NCI-H1694 treated with DMSO at 0.1 percent for 48 hours (cell line): Measurements from ENCODE around the gene CREB3L2.

Experiments used
- DNase-seq: peaks from one replicate; lab custom pipeline; 2025; lab: John Stamatoyannopoulos, UW

CREB3L2 gene

GRCh38 chr7:138009350-138009653, 7.4 kb upstream of the CREB3L2 start:
- no peak for DNase-seq

DNA sequence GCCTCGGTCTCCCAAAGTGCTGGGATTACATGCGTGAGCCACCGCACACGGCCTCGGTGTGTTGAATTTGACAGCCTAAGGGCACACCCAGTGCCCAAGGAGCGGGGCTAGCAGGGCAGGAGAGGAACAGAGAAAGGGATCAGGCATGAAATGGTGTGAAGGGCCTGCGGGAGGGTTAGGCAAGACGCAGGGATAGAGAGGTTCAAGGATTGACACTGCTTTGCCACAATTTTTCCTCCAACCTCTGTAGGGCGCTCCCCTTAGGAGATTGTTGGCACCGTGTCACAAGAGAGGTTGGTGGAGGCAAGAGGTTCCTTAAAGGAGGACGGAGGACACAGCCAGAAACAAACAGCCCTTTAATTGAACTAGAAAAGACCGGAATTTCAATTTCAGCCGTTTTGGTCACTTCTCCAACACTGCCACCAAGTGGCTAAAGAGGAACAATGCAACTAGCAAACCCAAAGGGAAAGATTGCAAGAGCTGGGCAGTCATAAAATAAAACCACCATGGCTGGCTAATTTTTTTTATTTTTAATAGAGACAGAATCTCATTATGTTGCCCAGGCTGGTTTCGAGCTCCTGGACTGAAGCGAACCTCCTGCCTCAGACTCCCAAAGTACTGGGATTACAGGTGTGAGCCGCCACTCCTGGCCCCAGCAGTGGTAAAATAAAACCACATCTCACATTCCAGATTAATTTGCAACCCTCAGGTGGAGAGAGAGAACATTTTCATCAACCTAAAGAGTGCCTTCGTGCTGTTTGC, 6.9 kb upstream of the CREB3L2 start:
- DNase-seq, result peak; percentile 24

DNA sequence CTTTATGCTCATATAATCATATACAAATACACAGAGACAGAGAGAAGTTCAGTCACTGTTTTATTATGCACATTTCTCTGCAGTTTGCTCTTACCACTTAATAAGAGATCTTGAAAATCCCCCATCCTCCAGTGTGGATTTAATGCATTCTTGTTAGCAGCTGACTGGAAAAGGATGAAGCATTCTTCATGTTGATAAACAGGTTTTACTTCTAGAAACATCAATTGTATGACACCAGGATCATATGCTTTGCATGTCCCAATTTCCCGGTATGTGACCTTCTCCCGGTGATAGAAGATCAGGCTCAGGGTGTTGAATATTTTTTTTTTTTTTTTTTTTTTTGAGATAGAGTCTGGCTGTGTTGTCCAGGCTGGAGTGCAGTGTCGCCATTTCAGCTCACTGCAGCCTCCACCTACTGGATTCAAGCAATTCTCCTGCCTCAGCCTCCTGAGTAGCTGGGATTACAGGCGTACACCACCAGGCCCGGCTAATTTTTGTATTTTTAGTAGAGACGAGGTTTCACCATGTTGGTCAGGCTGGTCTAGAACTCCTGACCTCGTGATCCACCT, 6.2 kb upstream of the CREB3L2 start:
- no peak for DNase-seq

DNA sequence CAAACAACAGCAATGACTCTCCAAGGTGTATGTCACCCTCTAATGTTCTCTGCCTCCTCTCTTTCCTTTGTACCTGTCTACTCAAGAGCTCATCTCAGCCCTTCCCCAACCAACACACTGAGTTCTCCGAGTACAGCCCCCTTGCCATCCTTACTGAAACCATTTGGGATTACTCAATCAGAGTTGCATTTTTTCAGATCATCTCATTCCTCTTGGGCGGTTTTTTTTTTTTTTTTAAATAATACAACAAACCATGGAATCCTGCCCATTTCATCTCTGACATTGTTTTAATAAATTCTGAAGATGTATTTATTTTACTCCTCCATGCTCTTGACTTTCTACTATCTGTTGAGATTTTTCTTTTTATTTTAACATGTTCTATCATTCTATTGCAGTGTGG, 4.2 kb upstream of the CREB3L2 start:
- DNase-seq, result no peak

GRCh38 chr7:138004936-138005335, 3.0 kb upstream of the CREB3L2 start:
- no peak for DNase-seq

DNA sequence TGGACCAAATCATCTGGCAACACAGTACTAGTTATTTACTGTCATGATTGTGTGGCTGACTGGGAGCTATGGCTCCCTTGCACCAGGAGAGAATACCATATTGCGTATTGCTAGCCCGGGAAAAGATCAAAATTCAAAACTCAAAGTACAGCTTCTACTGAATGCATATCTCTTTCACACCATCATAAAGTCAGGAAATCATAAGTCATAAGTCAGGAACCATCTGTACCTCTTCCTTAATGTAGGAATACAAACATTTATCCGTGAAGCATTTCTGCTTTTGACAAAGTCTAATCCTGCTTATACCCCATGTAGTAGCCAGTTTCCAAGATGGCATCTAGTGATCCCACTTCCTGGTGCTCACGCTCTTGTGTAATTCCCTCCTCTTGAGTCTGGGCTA, 2.2 kb upstream of the CREB3L2 start:
- no peak for DNase-seq

GRCh38 chr7:138002828-138003189, 923 bp upstream of the CREB3L2 start:
- no peak for DNase-seq

DNA sequence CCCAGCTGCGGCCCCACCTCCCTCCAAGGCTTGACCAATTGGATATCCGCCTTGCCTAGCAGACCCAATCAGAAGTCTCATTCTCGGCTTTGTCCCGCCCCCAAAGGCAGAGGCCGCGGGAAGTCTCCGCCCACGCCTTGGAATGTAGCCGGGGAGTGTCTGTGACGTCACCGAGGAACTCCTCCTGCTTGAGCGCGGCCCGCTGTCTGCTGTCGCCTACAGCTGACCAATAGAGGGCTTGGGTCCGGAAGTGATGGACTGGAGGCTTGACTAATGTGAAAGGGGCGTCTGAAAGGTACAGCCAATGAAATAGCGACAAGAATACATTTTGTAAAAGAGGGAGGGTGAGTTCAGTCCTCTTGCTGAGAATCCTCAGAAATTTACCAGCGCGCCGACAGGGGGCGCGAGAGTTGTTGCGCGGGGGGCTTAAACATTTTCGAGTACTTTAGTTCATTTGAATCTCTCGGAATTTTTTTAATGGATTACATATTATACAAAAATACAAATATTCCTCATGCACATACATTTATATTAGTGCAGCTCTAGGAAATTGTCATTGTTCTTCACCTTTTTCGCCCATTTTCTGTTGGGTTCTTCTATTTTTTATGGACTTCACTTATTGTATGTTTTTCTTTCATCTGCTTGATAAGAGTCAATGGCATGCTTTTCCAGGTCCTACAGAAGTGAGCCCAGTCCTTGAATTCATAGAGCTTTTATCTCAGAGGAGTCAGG, 376 bp upstream of the CREB3L2 start:
- DNase-seq, result peak; percentile 95

- no peak for DNase-seq
Measured at GRCh38 chr7:138000081-138000701, 1.7 kb downstream of the CREB3L2 start.

DNA sequence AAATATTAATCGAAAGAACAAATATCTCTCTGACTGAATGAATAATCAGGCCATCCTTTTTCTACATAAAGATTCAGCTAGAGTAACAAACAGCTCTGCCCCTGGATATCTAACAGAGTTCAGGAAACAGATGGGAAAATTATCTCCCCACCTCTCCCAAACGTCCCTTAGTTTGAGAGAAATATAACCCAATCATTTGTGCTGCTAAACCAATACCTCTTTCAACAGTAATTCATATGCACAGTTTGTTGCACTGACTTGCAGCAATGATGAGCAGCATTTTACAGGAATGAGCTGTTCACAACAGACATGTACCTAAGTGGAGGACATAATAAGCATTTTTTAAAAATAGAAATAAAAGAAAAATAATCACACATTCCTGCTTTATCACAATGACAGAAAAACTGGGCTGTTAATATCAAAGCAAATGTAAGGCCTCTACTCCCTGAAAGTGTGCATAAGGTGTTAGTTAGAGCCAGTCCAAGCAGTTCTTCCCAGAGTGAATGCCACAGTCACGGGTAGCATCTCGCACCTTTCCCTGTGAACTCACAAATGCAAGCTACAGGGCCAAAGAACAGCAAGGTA, 2.3 kb downstream of the CREB3L2 start:
- DNase-seq, result no peak

- DNase-seq, result no peak
Measured at GRCh38 chr7:137998250-137998649, 3.6 kb downstream of the CREB3L2 start.

DNA sequence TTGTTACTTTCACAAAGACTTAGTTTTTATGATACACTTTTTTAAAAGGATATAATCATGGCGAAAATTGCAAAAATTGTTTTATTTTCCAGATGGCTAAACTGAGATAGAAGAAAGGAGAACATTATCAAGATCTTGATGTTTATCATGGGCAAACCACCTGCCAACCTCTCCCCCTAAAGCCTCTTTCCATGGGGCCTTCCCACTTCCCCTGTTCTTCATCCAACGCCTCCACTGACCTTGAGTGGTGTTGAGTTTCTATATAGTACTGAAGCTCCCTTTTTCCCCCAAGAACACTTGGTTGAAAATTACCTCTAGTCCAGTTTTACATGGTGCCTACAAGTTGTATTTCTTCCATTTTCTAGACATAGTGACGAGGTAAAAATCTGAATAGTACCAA, 5.0 kb downstream of the CREB3L2 start:
- no peak for DNase-seq

DNA sequence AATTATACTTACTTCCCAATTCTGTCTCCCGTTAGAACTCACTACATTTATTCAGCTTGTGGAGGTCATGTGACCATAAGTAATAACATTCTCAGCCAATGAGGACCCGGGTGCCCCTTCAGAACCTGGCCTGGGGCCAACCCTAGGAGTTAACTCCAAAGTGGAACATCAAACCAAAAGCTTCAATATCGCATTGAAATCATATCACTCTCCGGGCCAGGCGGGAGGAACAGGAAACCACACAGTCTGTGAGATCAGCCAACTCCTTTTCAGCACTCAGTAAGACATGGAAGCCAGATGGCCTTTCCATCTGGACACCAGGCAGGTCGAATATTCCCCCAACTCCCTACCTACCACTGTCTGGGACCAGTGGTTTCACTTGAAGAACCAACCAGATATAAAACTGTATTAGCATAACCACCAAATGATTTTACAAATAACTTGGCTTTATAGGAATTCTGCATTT, 5.5 kb downstream of the CREB3L2 start:
- no peak for DNase-seq

DNA sequence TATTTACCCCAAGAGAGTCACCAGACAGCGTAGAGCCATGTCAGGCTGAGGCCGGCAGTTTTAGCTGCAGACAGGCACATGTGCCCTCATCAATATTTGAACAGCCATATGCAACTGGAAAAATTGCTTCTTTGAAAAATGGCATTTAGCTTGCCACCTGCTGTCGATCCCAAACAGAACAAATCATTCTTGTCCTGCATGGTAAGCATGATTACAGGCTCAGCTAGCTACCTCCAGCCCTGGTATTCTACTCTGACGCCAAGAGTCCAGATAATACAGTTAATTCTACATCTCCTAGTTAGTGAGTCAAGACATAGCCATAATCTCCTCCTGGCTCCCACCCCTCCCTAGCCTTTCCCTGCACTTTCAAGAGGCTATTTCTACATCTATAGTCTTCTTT, 7.7 kb downstream of the CREB3L2 start:
- no peak for DNase-seq

DNA sequence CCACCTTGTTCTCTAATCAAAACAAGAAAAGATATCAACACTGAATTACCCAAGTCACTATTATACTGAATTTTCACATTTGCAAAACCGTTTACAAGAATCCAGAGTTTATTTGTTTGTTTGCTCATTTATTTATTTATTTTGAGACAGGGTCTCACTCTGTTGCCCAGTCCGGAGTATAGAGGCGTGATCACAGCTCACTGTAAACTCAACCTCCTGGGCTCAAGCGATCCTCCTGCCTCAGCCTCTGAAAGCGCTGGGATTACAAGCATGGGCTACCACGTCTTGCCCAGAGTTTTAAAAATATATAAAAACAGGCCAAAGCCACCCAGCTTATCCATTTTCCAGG, 8.5 kb downstream of the CREB3L2 start:
- no peak for DNase-seq

GRCh38 chr7:137992550-137993394, 9.1 kb downstream of the CREB3L2 start:
- DNase-seq, result no peak

- no peak for DNase-seq
Measured at GRCh38 chr7:137992104-137992549, 9.8 kb downstream of the CREB3L2 start.

- no peak for DNase-seq
Measured at GRCh38 chr7:137990251-137990941, 11.5 kb downstream of the CREB3L2 start.

GRCh38 chr7:137989590-137989989, 12.3 kb downstream of the CREB3L2 start:
- no peak for DNase-seq

- DNase-seq, result no peak
Measured at GRCh38 chr7:137989094-137989493, 12.8 kb downstream of the CREB3L2 start.

DNA sequence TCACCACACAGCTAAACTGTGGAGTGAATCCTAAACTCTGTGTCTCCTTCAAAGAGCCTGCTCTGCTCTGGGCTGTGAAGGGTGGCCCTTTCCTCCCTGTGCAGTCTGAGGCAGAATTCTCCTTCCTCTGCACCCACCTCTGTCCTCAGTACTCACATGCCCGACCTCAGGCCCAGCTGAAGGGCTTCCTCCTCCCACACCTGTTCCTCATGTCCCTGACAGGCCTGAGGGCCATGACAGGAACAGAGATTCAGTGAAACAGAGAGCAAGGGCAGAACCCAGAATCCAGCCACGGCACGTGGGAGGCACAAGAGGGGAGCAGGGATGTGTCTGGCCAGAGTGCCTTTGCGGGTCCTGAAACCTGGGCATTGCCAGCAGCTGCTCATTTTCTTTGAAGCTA, 13.9 kb downstream of the CREB3L2 start:
- DNase-seq, result no peak
